ENCODE measurements around the gene CTRB1. TPM values are rescaled to one million over a fixed set of nuclear protein-coding genes. Genes with fewer than 3 reads are reported as not detected.
"Not testable (repeated sequence)": the region's sequence is repeated elsewhere in the genome, so short reads cannot be mapped to it uniquely, and the experiment has no call there.

CTRB1 gene
- total RNA-seq, 1 experiment from 2014 or later: not detected

DNA sequence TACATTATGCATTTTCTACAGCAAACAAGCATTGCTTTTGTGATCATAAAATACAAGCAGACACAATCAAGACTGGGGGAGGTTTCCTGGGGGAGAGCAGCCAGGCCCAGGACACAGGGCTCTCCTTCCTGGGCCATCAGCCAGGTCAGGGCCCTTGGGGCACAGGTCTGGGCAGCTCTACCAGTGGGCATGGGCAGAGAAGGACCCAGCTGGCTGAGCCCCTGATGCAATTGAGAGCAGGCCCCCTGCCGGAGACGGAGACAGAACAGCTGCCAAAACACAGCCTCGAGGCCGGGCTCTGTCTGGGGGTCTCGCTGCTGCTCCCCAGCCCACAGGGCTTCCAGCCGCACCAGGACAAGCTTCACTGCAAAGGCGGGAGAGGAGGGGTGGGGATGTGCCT lies 21.8 kb downstream of the CTRB1 start:
- not testable (repeated sequence) for DNase-seq (ENCODE audit: low read depth)

DNA sequence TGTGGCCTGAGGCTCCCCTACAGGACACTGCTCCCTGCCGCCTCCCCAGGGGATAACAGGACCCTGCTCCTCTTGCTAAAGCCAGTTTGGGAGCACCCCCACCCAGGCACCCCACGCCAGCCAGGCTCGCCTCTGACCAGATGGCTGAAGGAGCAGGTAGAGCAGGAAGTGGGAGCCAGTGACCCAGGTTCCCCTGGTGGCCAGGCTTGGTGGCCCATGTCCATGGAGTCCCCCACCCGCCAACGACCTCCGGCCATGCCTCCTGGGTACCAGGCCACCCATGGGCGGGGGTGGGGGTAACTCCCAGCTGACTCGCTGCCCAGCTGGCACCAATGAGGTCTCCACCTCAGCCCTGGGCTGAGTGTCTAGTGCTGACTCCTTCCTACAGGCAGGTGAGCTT lies 22.6 kb downstream of the CTRB1 start:
- DNase-seq (ENCODE audit: low read depth): no peak

DNA sequence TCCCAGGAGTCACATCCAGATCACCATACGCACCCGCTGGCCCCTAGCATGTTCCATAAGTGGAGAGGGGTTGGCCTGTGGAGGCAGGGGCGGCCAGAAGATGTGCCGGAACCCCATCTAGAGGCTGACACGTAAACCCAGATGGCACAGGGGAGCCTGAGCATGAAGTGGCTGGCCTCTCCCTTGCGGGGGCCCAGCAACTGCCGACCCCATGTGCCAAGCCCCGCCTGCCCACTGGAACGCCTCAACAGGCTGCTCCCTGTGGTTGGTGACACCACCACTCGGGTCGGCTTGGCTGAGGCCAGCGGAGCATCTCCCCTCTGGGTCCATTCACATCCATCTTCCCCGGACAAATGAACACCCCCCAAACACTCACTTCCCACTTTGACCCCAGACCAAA lies 23.2 kb downstream of the CTRB1 start:
- no peak for DNase-seq (ENCODE audit: low read depth)

DNA sequence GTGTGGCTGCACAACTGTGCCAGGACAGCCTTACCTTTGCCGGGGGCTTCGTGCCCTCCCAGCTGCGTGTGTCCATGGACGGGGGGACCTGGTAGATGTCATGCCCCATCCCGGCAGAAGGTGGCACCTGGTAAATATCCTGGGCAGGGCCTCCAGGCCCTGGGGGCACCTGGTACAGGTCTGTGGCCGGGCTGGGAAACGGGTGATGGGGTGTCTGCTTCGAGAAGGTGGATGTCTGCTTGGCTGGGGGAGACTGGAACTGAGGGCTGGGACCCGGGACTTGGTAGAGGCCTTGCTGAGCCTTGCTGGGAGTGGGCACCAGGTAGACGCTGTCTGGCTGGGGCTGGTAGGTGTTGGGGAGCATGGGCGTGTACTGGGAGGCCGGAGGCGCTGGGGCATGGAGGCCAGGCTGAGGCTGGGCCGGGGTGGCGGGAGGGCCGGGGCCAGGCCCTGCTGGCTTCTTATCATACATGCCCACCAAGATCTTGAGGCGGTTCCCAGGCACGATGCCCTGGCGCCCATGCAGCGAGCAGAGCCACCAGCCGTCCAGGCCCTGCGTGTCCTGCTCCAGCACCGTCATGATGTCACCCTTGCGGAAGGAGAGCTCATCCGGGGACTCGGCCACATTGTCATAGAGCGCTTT lies 23.8 kb downstream of the CTRB1 start:
- DNase-seq (ENCODE audit: low read depth): not testable (repeated sequence)

DNA sequence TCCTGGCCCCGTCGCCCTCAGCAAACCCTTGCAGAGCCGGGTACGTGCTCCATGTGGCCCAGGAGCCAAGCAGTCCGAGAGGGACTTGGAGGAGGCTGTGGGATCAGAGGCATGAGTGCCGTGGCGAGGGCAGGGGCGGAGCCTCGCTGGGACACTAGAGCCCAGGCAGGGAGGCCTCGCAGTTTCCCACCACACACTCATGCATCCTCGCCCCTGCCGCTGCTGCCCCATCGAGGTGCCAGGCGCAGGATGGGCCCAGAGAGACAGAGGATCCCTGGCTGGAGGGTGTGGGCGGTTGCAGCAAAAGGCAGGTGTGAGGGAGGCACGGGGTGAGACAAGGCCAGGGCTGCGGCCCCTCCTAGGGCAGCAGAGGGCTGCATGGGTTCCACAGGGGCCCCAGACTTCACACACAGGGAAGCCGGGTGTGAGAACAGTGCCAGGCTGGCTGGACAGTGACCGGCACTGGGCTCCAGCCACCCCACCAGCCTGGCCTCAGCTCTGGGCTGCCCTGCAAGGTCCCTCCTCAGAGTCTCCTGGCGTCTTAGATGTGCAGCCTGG lies 25.0 kb downstream of the CTRB1 start:
- no peak for DNase-seq (ENCODE audit: low read depth)

DNA sequence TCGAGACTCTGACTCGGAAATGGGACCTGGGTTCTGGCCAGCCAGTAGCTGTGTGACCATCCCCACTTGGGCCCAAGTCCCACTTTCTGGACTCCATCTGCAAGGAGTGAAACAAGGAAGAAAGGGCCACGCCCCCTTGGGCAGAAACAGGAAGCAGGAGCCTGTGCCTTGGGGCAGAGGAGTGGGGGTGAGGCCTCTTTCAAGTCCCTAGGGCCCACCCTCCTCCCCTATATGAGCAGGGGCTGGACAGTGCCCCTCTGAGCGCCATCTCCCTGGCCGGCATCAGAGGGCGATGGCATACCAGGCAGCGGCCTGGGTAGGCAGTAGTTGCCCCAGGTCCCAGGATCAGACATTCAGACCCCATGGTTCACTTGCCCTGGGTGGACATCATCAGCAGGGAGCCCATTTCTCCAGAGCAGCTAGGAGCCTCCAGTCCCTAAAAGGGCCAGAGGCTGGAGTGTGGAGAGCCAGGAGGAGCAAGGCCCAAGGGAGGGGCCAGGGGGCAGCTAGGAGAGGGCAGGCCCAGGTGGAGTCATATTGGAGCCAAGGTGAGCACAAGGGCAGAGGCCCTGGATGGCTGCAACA lies 25.5 kb downstream of the CTRB1 start:
- DNase-seq (ENCODE audit: low read depth): peak; percentile 84

DNA sequence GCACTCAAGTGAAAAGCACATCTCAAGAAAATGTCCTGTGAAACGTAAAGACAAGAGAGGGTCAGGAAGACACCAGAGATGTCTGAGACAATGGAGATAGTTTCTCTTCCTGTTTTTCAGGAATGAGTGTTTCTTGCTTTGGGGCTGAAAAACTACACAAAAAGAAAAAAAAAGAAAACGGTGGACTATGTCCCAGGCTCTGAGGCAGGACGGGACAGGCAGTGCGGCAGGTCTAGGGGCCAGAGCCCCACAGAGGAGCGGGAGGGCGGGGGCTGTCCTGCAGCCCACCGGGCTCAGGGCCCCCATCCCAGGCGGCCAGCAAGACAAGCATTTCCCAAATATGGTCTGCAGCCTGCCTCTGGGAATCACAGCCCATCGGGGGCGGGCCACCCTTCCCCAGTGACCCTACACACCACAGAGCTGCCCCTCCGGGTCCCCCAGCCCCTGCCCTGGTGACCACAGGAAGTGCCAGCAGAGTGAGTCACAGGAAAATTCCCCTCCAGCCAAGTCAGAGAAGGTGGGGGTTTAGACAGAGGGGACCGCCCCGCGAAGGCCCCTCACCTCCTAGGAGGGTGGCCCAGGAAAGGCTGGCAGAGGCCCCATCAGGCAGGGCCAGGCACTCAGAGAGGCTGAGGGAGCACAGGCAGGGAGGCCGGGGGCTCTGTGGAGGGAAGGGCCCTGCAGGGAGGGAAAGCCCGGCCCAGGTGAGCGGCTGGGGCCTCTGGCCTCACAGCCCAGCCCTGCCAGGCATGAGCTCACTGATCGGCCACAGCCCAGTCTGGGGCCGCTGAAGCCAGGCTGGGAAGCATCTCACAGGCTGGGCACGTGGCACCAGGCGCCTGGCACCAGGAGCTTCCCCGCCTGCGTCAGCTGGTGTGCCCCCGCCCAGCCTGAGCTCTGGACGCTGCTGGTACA lies 26.3 kb downstream of the CTRB1 start:
- DNase-seq (ENCODE audit: low read depth): peak; percentile 99

DNA sequence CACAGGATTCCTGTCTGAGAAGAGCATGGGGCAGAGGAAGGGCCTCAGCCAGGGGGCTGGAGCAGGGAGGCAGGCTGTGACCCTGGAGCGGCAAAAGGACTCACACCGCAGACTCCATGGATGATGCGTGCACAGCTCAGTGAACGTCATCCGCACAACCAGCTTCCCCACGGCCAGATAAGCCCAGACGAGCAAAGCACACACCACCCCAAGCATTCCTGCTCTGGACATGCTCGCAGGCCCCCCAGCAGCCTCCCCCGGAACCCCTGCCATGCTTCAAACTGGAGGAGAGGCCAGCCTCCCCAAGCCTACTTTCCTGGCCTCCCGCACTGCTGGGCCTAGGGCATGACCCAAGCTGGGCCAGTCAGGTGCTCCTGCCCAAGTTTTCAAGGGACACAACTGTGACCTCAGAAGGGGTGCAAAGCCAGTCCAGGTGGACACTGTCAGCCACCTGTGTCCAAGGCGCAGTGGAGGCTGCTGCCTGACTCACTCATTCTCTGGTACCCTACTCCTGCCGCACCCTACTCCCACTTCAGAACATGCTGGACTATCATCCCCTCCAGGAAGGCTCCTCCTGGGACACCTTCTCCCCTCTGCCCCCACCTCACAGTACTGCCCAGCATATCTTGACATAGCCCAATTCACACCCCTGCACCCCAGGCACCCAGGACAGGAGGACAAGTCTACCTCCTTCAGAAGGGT lies 27.9 kb downstream of the CTRB1 start:
- DNase-seq (ENCODE audit: low read depth): no peak

DNA sequence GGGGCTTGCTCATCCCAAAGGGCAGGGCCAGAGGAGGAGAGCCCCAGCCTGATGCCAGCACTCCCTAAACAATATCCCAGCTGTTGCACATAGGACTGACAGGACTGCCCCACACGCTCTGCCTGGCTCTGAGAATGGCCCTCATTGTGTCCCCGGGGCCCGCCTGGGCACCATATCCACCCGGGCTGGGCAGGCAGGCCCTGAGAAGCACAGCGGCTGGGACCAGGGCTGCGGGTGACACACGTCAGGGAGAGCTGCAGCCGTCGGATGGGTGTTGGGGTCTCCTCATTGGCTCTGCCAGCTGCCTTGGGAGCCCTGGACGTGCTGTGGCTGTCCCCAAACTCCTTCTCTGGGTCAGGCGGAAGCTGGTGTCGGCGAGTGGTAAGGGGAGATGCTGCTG lies 28.5 kb downstream of the CTRB1 start:
- DNase-seq (ENCODE audit: low read depth): no peak

DNA sequence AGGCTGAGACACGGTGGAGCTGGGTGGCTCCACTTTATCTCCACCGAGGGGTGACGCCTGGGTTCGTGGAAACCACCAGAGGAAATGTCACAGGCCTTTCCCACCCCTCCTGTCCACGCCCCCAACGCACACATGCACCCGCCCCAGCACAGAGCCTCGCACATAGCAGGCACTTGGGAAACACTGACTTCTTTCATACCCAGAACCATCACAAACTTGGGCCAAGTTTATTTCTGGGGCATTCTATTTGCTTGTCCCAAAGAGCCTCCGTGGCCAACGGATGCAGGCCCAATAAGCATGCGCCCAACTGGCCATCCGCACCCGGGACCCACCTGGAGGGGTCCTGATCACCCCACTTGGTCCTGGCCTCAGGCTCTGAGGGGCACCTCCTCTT lies 29.4 kb downstream of the CTRB1 start:
- DNase-seq (ENCODE audit: low read depth): no peak

DNA sequence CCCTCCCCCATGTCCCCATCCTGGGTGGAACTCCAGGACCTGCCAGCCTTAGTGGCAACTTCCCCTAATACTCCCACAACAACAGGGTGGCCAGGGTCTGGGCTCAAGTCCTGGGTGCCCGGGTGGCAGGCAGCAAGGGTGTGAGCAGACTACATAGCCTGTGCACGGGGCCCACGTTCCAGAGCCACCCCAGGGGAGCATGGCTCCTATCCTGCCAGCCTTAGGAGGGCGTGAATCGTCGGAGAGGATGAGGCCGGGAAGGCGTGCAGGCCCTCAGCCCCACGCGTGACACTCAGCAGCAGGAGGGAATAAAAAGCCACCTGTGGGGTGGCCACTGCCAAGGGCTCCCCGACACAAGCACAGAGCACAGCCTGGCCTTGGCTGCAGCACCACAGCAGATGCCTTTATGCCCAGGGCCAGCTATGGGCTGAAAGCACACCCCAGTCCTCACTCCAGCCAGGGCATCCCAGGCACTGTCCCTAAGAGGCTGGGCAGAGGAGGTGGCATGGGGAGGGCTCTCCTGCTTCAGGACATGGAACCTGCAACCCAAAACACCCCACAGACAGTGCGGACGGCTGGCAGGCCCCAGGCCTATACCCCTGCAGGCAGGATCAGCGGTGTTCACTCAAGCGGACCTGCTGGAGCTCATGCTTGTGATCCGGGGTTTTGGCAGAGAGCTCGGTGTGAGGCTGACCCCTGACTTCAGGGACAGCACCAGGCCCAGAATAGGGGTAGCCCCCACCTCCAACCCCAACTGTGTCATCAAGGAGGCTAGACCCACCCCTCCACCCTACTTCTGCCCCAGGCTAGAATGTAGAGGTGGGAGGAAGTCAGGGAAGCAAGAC lies 30.0 kb downstream of the CTRB1 start:
- DNase-seq (ENCODE audit: low read depth): no peak

DNA sequence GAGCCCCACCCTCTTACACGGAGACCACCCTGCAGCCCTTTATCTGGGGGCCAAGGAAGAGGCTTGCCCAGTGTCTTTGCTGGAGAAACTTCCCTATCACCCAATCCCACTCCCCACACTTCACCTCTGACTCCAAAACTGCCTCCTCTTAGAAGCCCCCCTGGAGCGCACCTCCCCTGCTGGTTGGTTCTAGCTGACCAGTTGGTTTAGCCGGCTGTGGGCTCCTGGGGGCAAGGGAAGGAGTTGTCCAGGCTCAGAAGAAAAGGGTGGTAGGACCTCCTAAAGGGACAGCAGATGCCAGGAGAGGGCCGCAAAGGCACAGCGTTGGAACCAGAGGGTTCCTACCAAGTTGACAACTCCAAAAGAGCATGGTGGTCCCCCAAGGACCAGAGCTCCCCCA lies 30.7 kb downstream of the CTRB1 start:
- no peak for DNase-seq (ENCODE audit: low read depth)

DNA sequence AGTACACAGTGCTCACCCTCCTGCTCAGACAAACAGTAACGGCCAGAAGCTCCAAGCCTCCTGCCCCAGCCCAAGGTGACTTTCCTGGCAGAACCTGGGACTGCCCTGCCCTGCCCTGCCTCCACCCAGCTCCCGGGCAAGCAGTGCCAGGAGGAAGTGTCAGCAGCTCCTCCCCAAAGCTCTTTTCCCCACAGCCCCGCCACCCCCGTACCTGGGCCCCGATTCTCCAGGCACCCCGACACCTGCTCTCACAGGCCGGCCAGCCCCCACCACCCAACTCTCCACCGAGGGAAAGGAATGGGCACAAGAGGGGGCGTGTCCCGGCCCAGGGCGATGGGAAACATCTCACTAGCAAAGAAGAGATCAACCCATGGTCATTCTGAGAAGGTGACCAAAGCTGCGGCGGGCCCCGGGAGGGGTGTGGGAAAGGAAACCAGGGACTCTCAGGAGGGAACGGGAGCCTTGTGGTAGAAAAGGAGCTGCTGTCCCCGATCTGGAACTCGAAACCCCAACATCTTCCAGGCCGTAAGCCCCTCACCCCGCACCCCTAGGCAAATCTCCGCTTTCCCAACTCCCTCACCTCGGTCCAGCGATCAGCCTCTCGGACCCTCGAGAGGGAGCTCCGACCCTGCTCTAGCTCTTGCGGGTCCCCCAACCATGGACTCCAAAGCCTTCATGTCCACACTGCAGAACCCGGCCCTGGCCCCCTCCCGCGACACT lies 31.5 kb downstream of the CTRB1 start:
- DNase-seq (ENCODE audit: low read depth): peak; percentile 44

DNA sequence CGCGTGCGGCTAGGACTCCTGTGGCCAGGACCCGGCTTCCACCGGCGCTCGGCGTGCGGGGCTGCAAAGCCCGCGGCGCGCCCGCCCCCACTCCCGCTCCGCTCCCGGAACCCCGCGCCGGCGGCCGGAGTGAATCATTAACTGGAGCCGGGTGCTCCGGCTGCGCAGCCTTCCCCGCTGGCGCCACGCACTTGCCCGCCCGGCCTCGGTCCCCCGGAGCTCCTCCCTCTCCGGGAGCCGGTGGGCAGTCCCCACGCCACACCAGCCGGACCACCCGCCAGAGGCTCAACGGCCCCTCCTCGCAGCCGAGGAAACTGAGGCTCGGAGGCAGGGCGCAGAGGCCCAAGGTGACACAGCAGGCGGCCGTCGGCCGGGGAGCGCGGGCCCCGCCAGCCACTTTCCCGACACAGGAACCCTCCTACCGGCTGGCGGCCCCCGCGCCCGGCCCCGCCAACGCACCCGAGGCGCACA lies 32.1 kb downstream of the CTRB1 start:
- peak; percentile 48 for DNase-seq (ENCODE audit: low read depth)

DNA sequence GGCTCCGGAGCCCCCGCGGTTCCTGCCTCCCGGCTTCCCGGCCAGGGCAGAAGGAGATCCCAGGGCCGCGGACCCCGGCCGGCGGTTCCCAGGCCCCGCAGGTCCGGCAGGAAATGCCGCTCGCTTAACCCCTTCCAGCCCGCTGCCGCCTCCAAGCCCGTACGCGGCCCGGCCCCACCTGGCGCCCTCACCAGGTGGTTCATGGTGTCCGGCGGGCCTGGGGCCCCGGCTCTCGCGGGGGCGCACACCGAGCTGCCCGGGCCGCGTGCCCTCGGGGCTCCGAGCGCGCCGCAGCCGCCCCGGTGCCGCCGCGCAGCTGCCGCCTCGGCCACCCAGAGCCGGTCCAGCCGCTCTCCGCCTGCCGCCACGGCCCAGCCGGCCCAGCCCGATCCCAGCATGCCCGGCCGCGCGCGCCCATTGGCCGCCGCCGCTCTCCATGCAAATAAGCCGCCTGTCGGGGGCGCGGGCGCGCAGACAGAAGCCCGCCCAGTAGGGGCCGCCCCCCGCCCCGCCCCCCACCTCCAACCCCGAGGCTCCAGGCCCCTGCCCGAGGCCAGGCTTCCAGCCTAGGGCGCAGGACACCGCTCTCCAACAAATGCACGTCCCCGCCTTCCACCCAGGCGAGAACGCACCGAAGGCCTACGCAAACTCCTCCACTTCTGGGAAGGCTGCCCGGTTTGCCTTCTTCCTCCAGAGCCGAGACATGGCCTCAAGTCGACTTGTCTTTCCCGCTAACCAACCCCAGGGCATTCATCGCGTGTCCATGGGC lies 32.7 kb downstream of the CTRB1 start, which contains the start of gene BCAR1:
Gene BCAR1, minus strand, starts transcription at position 345 of the 769 bp plus-strand sequence. Its CDS starts 142 bp downstream, at position 203.
- peak; percentile 91 for DNase-seq (ENCODE audit: low read depth)

DNA sequence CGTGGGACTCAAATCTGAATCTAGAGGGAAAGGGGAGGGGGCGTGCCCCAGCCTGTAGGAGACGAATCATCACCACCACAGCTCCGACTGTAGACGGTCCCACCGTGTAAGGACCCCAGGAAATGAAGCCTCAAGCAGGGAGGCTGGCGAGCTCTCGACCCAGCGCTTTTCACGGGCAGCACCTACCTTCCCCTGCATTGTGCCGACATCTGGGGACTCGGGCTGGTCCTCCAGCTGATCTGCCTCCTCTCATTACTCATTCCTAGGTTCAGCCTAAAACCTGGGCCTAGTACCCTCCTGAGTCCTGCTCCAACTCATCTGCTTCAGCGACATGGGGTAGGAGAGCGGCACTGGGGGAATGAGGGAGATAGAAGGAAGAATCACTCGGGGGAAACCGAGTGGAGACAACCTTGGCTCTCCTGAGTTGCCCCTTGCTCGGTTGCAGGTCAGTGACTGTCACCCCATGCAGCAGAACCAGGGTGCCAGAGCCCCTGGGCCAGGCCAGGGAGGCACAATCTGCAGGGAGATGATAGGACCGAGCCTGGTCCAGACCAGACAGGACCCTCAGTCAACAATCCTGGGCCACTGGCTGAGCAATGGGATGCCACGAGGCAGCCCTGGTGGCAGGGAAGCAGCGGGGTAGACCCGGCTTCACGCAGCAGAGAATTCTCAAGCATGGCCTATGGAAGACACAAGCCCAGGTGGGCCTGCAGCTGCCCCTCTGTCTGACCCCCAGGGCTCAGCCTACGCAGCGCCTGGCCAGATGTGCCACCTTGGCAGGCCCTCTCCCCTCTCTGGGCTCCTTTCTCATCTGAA lies 33.5 kb downstream of the CTRB1 start:
- no peak for DNase-seq (ENCODE audit: low read depth)

DNA sequence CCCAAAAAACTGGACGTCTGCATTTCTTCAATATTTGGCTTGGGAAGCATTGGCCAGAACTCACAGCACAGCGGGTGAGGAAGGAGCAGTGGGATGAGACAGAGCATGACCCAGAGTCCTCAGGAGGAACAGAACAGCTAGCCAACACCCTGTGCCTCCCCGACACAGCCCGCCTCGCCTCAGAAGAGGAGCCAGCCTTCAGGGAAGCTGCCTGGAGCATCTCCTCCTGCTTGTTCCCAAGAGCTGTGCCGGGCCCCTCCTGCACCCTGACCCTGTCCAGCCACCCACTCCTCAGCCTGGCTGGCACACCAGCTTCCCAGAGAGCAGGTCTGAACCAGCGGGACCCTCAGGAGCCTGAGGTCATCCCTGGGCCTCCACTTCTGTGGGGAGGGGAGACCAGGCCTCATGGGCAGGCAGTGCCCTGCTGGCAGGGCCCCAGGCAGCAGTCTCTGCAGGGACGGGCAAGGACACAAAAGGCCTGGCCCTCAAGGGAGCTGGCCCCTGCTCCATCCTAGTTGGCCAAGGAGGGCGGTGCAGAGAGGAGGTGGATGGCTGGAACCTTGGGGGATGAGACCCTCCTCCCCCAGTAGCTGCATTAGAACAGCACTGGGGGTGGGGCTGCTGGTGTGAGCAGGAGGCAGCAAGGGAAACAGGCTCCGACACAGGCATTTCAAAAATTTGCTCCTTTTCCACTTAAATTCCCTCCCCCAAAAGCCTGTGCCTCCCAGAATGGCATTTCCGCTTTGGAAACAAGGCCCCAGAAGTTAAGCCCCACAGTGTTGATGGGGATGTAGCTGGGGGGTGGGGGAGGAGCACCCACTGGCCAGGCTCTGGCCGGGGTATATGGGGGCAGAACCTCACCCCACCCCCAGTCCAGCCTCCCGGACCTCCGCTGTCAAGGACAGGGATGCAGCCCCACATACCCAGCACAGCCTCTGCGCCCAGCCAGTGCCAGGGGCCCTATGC lies 34.4 kb downstream of the CTRB1 start:
- DNase-seq (ENCODE audit: low read depth): peak; percentile 75

Measured in M059J (cell line).